Suppressor macrophage (primary cell): ENCODE measurements around the gene BCL2A1.
"Not testable (repeated sequence)": the region's sequence is repeated elsewhere in the genome, so short reads cannot be mapped to it uniquely, and the experiment has no call there.

ENCODE experiments used
- DNase-seq, 4 experiments: peaks; one replicate each; pipeline ENCODE4 v3.0.0-alpha.2; 2020 to 2022

Gene BCL2A1

DNA sequence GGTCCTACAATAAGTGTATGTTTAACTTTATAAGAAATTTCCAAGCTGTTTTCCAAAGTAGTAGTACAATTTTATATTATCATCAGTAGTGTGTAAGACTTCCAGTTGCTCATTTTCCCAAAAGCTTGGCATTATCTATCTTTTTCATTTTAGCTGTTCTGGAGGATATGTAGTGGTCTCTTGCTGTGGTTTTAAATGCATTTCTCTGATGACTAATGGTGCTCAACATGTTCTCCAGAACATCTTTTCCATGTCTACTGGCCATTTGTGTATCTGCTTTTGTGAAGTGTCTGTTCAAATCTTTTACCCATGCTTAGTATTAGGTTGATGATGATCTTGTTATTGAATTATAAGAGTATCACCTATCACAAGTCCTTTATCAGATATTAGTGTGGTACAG is 13.3 kb downstream of the BCL2A1 start:
- DNase-seq = no peak

DNA sequence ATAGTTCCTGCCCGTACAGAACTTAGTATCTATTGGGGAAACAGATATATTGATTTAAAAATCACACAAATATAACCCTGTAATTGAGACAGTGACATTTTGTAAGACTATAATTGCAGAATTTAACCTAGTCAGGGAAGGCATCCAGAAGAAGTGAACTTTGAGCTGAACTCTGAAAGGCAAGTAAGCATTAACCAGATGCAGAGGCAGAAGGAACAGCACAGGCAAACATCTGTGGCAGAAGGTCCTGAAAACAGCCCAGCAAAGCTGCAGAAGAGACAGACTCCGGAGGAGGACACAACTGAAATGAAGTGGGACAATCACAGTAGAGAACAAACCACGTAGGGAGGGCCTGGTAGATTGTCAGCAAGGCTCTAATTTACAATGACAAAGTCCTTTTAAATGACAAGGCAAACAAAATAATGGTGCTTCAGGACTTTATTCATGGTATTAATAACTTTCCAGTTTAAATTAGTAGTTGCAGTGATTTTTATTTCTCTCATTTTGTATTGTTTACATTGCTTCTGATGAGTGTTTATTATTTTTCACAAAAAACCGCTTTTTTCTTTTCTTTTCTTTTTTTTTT is 14.5 kb downstream of the BCL2A1 start:
- DNase-seq = peak in 3 of 4 experiments; percentile 31 to 47 (median 36)

DNA sequence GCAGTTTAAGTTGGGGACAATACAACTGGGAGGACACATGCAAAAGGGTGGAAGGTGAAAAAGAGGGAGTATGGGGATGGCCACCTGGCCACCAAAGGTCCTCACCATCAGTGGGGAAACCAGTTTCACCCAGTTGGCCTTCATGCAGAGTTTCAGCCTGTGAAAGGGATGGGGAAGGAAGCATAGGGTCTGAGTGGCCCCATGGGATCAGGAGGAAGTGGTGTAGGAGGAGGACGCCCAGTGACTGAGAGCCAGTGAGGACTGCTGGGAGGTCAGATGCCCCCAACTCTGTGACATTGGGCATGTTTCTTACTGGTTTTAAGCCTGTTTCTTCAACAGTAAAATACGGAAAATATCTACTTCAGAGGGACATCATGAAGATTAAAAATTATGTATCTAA is 16.3 kb downstream of the BCL2A1 start:
- peak; percentile 80 to 91 (median 90) for DNase-seq

DNA sequence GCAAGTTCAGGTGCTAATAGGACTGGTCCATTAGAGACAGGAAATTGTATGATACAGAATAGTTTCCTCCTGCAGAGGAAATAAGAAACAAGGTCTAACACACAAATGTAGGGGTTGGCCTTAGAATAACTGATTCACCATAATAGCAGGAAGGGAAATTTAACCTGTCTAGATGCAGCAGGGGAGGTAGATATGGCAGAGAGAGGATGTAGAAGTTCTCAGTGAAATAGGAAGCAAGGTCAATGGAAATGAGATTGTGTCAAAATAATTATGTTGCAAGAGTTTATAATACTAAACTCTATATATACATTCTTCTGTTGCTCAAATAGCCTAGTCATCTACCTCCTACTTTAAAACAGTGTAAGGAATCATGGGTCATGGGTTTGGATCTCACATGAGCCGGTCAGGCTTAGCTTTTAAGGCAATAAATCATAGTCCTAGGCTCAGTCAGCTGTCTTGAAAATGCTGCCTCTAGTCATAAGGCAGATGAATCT is 17.0 kb downstream of the BCL2A1 start:
- DNase-seq = peak; percentile 81 to 97 (median 90)

DNA sequence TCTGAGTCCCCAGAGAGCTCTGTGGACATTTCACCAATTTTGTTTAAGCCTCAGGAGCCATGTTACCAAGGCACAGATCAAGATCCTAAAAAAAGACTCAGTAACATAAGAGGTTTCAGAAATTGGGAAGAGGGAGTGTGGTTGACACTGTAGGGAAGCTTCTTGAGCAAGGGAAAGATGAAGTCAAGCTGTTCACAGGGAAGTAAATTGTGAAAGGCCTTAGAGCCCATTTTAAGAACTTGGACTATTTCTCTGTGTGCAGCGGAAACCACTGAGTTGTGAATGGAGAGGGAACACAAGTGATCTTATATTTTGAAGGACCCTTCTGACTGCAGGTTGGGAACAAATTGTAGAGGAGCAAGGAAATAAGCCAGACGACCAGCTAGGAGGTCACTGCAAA is 18.7 kb downstream of the BCL2A1 start:
- DNase-seq = peak; percentile 71 to 94 (median 84)

DNA sequence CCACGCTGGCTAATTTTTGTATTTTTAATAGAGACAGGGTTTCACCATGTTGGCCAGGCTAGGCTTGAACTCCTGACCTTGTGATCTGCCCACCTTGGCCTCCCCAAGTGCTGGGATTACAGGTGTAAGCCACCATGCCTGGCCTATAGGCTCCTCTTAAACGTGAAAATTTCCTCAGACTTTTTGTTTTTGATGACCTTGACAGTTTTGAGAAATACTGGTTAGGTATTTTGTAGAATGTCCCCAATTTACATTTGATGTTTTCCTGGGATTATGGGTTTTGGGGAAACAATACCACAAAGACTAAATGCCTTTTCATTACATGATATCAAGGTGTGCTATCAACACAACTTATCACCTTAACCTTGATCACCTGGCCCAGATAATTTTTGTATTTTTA is 20.7 kb downstream of the BCL2A1 start:
- DNase-seq = no peak

DNA sequence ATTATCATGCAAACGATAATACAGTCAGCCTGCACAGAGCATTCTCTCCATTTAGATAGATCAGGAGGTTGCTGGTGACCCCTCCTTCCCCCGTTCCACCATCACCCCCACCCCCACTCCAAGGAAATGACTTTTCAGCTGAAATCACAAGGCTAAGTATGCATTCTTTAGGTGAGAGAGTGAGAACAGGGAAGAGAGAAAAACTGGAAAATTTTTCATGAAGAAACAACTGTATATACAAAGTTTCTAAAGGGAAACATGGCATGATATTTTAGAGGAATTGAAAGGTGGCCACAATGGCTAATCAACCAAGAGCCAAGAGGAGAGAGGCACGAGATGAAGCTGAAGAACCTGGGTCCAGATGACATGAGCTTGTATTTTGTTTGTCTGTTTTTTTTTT is 22.2 kb downstream of the BCL2A1 start:
- peak in 1 of 4 experiments; percentile 43 for DNase-seq

DNA sequence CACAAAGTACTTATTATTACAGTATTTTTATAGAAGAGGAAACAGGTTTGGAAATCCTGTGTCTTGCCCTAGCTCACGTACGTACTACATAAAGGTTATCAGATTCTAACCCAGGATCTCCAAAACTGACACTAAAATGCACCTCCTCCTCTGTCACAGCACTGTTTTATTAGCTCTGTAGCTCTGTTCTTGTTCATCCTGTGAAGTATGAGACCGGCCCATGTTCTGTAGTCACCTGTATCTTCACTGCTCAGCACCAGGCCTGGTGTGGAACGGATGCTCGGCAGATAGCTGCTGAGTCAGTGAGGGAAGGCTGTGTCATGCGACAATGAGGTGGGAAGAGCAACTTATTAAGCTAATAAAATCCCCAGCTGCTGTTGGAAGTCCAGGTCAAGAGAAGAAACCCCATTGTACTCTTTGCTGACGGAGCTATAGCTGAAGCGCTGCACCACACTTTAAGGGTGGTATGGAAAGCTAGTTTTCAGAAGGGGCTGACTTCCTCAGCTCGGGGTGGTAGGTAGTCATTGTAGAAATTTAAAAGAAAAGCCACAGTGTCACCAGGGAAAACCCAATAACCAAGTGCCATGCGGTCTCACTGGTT is 22.8 kb downstream of the BCL2A1 start:
- peak in 3 of 4 experiments; percentile 68 to 75 (median 70) for DNase-seq

DNA sequence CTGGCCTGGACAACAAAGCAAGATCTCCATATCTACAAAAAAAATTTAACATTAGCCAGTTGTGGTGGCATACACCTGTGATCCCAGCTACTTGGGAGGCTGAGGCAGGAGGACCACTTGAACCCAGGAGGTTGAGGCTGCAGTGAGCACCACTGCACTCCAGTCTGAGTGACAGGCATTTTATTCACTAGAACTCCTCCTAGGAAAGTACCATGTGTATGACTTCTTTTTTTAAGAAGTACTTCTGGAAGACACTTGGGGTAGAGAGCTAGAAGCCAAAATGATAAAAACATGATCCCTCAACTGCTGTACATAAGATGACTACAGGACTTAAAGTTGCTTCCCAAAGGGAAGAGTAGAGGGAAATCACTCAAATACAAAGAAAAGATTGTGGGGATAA is 24.0 kb downstream of the BCL2A1 start:
- no peak for DNase-seq

DNA sequence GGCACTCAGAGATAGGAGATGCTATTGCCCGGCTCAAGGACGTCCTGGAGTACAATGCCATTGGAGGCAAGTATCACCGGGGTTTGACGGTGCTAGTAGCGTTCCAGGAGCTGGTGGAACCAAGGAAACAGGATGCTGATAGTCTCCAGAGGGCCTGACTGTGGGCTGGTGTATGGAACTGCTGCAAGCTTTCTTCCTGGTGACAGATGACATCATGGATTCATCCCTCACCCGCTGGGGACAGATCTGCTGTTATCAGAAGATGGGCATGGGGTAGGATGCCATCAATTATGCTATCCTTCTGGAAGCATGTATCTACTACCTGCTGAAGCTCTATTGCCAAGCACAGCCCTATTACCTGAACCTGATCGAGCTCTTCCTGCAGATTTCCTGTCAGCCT is 26.4 kb downstream of the BCL2A1 start:
- DNase-seq = peak in 2 of 4 experiments; percentile 45 to 54

DNA sequence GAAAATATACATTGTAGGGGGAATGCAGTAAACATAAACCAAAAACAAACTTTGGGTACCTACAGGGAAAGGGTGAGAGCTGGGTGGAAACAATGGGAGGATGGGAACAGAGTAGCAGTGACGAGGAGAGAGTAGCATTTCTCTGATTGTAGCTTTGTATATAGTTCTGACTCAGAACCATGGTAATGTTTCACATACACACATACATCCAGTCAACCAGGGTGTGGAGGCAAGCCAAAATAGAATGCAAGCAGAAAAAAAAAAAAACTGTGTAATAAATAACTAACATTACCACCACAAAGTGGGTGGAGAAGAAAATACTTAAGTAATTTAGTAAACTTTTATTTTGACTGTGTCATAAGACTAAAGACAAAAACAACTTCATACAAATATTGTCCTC is 27.2 kb downstream of the BCL2A1 start:
- peak in 3 of 4 experiments; percentile 45 to 75 (median 58) for DNase-seq

DNA sequence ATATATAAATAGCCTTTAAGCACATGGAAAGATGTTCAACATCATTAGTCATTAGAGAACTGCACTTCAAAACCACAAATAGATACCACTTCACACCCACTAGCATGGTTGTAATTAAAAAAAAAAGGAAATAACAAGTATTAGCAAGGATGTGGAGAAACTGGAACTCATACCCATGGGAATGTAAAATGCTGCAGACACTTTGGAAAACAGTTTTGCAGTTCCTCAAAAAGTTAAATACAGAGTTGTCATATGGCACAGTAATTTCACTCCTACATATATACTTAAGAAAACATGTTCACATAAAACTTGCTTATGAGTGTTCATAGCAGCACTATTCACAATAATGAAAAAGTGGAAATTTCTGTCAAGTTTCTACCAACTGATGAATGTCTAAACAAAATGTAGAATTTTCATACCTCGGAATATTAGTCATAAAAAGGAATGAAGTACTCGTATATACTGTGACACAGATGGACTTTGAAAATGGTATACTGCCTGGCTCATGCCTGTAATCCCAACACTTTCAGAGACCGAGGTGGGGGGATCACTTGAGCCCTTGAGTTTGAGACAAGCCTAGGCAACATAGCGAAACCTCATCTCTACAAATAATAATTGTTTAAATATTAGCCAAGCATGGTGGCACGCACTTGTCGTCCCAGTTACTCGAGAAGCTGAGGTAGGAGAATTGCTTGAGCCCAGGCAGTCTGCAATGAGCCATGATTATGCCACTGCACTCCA is 28.1 kb downstream of the BCL2A1 start:
- DNase-seq = peak in 3 of 4 experiments; percentile 4 to 90 (median 84)

DNA sequence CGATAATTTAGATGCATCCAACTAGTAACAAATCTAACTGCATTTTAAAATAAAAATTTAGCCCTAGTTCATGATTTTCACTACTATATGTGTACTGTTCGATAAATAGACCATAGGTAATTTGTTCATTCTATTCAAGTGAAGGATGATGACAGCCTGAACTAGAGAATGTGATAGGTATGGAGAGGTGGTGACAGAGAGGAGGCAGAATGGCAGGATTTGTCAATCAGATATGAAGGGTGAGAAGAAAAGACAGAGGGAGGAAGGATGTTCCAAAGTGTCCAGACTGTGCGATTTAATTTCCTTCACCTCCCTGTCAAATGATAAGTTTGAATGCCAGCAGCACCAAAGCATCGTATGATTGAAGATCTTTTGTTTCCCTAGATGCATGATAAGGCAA is 31.6 kb downstream of the BCL2A1 start:
- DNase-seq = no peak

DNA sequence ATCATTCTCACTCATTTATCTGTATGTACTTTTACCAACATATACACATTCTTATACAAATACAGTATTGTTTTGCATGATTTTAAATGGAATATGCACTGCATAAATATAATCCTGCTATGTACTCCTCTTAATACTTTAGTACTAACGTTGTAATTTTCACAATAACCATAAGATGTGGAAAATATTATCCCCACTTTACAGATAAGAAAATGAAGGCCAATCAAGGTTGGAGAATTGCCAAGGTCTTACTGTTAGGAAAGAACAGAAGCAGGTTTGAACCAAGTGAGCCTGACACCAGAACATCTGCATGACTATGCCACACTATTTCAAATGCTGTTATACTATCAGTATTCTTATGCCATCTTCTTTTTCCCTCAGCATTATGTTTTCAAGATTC is 32.9 kb downstream of the BCL2A1 start:
- no peak for DNase-seq

DNA sequence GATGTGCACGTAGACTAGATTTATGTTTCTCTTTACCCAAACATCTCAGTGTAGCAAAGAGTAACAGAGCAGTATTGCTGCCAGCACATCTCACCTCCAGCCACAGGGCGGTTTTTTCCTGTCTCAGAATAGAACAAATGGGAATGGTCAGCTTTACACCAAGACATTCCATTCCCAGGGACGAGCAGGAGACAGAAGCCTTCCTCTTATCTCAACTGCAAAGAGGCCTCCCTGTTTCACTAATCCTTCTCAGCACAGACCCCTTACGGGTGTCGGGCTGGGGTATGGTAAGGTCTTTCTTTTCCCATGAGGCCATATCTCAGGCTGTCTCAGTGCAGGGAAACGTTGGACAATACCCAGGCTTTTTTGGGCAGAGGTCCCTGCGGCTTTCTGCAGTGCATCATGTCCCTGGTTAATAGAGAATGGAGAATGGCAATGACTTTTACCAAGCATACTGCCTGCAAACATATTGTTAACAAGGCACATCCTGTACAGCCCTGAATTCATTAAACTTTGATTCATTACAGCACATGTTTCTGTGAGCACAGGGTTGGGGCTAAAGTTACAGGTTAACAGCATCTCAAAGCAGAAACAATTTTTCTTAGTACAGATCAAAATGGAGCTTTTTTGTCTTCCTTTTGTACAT is 35.3 kb downstream of the BCL2A1 start:
- DNase-seq = not testable (repeated sequence)

DNA sequence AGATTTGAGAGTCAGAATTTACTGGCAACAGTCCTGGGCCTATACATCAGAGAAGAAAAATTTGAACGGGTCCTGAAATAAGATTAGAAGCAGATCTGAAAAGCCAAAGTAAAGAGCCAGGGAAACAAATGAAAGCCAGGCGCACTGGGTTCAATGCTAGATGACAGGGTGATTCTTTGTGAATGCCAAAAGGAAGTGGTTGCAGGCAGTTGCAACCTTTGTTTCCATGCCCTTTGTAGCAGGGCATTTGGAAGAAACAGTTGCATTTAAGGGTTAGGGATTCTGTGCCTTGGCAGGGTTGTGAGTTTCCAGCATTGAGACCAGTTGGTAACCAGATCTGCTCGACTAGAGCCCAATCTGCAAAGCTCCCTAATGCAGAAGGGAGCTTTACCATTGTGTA is 37.8 kb downstream of the BCL2A1 start:
- peak in 3 of 4 experiments; percentile 26 to 47 (median 34) for DNase-seq

DNA sequence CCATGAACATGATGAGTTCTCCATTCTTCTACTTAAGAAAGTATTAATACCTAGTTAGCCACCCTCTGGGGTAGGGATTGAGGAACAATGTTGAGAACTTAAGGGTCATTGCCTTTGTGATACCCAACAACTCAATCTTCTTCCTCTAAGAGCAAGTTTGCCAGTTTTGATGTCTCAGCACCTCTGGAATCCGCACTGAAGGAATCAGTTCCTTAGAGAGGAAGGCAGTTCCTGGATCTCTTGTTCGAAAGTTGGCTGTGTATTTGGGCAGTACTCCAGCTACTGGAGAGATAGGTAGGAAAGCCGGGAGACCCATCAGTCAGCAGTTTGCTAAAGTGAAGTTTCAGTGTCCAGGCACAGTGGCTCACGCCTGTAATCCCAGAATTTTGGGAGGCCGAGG is 38.5 kb downstream of the BCL2A1 start:
- DNase-seq = peak; percentile 73 to 90 (median 82)

DNA sequence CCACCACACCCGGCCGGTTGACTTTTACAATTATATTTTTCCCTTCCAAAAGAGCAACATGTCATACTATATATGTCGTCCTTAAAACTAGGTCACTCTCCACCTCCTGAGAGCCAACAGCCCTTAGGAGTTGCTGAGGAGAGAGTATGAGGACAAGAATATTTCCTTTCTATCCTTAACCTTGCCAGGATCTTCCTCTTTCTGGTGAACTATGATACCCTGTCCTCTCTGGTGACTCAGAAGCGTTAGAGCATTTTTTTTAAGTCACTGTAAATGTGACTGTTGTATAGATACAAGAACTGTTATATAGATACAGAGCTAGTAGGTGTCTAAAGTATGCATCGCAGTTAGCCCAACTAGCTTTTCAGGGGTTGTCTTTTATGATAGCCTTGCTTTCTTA is 40.5 kb downstream of the BCL2A1 start:
- DNase-seq = peak; percentile 50 to 88 (median 68)

DNA sequence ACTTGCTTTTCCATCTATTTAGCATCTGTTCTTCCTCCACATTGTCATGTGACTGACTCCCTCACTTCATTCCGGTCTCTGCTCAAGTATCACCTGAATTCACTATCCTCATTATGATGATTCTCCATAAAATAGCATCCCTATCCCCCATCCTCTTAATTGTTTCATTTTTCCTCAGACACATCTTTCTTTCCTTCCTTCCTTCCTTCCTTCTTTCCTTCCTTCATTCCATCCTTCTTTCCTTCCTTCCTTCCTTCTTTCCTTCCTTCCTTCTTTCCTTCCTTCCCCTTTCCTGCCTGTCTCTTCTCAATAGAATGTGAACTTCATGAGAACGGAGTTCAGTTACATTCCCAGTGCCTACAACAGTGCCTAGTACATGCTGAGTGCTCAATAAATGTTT is 41.6 kb downstream of the BCL2A1 start:
- no peak for DNase-seq

DNA sequence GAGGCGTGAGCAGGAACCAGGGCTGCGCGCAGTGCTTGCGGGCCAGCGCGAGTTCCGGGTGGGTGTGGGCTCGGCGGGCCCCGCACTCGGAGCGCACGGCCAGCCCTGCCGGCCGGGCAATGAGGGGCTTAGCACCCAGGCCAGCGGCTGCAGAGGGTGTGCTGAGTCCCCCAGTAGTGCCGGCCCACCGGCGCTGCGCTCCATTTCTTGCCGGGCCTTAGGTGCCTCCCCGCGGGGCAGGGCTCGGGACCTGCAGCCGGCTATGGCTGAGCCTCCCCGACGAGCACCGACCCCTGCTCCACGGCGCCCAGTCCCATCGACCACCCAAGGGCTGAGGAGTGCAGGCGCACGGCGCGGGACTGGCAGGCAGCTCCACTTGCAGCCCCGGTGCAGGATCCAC is 44.9 kb downstream of the BCL2A1 start:
- DNase-seq = not testable (repeated sequence)

DNA sequence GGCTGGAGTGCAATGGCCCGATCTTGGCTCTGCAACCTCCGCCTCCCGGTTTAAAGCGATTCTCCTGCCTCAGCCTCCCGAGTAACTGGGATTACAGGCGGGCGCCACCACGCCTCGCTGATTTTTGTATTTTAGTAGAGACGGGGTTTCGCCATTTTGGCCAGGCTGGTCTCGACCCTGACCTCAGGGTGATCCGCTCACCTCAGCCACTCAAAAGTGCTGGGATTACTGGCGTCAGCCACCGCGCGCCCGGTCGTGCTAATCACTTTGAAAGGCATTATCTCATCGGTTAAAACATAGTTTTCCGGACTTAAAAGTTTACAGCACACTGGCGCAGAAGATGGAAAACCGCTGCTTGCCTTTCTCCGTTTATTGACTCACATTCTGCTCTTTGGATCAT is 46.6 kb downstream of the BCL2A1 start:
- DNase-seq = no peak

DNA sequence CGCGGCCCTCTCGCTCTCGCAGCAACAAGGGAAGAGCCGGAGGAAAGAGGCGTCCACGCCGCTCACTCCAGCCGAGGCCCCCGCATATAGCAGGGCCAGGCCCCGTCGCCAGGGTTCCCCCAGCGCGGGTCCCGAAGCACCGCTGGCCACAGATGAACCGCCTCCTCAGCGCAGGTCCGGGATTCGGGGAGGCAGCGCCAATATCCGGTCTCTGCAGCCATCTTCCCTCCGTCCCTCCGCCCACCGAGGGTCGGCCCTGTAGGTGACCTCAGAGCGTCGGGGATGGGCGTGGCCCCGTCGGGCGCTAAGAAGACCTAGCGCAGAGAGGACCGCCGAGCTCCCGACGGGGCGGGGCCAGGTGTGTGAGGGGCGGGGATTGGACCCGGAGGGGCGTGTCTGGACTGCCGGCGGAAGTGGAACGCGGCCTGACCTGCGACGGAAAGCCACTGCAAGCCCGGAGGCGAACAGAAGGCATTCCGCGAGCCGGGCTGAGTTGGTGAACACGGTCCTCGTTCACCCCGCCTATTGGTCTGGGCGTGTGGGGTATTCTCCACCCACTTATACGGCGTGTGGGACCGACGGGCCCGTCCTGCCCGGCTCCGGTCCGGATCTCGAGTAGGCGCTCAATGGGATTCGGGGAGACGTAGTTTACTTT is 47.4 kb downstream of the BCL2A1 start:
- DNase-seq = peak; percentile 97 to 99 (median 98)

DNA sequence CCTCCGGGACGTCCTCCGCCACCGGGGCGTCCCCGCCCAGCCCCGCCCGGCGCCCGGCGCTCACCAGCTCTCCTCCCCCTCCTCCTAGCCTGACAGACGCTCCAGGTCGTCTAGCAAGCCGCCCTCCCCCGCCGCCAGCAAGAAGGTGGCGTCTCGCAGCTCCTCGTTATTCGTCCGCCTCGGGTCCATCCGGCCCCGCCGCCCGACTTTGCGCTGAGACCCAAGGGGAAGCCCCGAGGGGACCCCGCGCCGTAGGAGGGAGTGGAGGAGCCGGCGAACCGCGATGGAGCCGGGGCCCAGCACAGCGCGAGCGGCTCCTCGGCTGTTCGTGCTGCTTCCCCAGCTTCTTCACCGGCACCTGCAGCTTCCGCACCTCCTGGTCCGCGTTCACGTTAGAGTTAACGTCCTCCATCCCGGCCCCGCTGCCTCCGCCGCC is 47.9 kb downstream of the BCL2A1 start:
- DNase-seq = peak; percentile 48 to 85 (median 69)
